Thoracic aorta (tissue), 2 donors: ENCODE measurements around the gene RPS19. TPM values are rescaled to one million over a fixed set of nuclear protein-coding genes. Genes with fewer than 3 reads are reported as not detected.

Source experiments
- ATAC-seq: fragments of 150-250 bp; one replicate; pipeline ENCODE4 v1.8.0; 2017; ENCODE audit warnings: low read depth; ENCODE audit not compliant: insufficient number of reproducible peaks, low FRiP score
- DNase-seq: peaks from one replicate; pipeline ENCODE4 v3.0.0-alpha.2; 2020; ENCODE audit warnings: low spot score
- H3K27ac ChIP-seq, 2 donors: fragments of 200-600 bp; sonication (generic); 1 replicate in 1 of 2; 2 replicates in 1 of 2; pipeline ENCODE4 v1.5.1; 2016; ENCODE audit warnings: mild to moderate bottlenecking in 2 of 2, moderate library complexity in 2 of 2
- H3K27me3 ChIP-seq: fragments of 200-600 bp; sonication (generic); replicated peaks from 2 replicates; pipeline ENCODE4 v1.6.0; 2016; ENCODE audit warnings: mild to moderate bottlenecking; ENCODE audit not compliant: insufficient read depth
- H3K36me3 ChIP-seq: fragments of 200-600 bp; sonication (generic); one replicate; pipeline ENCODE4 v1.5.1; 2016
- H3K4me1 ChIP-seq, 2 donors: fragments of 200-600 bp; sonication (generic); 1 replicate in 1 of 2; 2 replicates in 1 of 2; pipeline versions ENCODE4 v1.5.1 to v1.6.0; 2016; ENCODE audit warnings: low read depth in 2 of 2, mild to moderate bottlenecking in 1 of 2; ENCODE audit not compliant: control insufficient read depth in 1 of 2
- H3K4me3 ChIP-seq: fragments of 200-600 bp; sonication (generic); 2 replicates; pipeline ENCODE4 v1.5.1; 2016; ENCODE audit warnings: mild to moderate bottlenecking
- H3K9me3 ChIP-seq: fragments of 200-600 bp; sonication (generic); 2 replicates; pipeline ENCODE4 v1.5.1; 2016
- CTCF ChIP-seq: fragments of 200-600 bp; sonication (generic); IDR thresholded peaks from one replicate; pipeline ENCODE4 v1.5.1; 2019; ENCODE audit warnings: antibody characterized with exemption
- total RNA-seq, 2 donors: library from RNA; depleted of rRNA; stranded (reverse); fragments of >200 nt; gene quantifications; one replicate each; pipeline versions ENCODE4 v1.1.0 to v1.2.3, GENCODE V29; 2016

RPS19 gene
- total RNA-seq, 2 donors from 2014 or later, result 347 to 429 TPM

GRCh38 chr19:41889896-41890295 lies 29.8 kb downstream of the RPS19 start:
- Histone ChIP-seq H3K4me1 (peaks cover 3% of the 10 kb centered on the region in 2 donors), H3K36me3 (peaks cover 32% of the 10 kb centered on the region), H3K27ac (no peak overlapping the region), H3K27me3 (no peaks in the 10 kb centered on the region), H3K4me3 (no peak overlapping the region), H3K9me3 (no peaks in the 10 kb centered on the region)
- DNase-seq (no peak), ATAC-seq (no peak)
- TF ChIP-seq CTCF, result no peak

GRCh38 chr19:41890936-41891335 lies 30.9 kb downstream of the RPS19 start:
- DNase-seq, result no peak
- Histone ChIP-seq H3K36me3 (peaks cover 40% of the 10 kb centered on the region), H3K27me3 (no peaks in the 10 kb centered on the region), H3K27ac (no peak overlapping the region), H3K4me1 (no peaks in the 10 kb centered on the region), H3K9me3 (no peaks in the 10 kb centered on the region), H3K4me3 (no peak overlapping the region)
- no peak for TF ChIP-seq CTCF
- no peak for ATAC-seq

GRCh38 chr19:41892173-41892902 lies 32.3 kb downstream of the RPS19 start:
- no peak for ATAC-seq
- H3K27me3 ChIP-seq, result no peaks in the 10 kb centered on the region
- H3K4me3 ChIP-seq, result no peak overlapping the region
- peaks cover 47% of the 10 kb centered on the region for H3K36me3 ChIP-seq
- no peak for TF ChIP-seq CTCF
- H3K27ac ChIP-seq, result no peak overlapping the region
- H3K4me1 ChIP-seq, result no peaks in the 10 kb centered on the region
- no peak for DNase-seq
- H3K9me3 ChIP-seq, result no peaks in the 10 kb centered on the region

- Histone ChIP-seq H3K9me3 (no peaks in the 10 kb centered on the region), H3K4me1 (no peaks in the 10 kb centered on the region), H3K27ac (no peak overlapping the region), H3K4me3 (no peak overlapping the region), H3K27me3 (no peaks in the 10 kb centered on the region), H3K36me3 (peaks cover 52% of the 10 kb centered on the region)
- ATAC-seq (no peak), DNase-seq (no peak)
- no peak for TF ChIP-seq CTCF
Observed at GRCh38 chr19:41893899-41894298, 33.8 kb downstream of the RPS19 start.

GRCh38 chr19:41894350-41894749 lies 34.3 kb downstream of the RPS19 start:
- Histone ChIP-seq H3K9me3 (no peaks in the 10 kb centered on the region), H3K4me1 (no peaks in the 10 kb centered on the region), H3K27ac (no peak overlapping the region), H3K4me3 (no peak overlapping the region), H3K36me3 (peaks cover 52% of the 10 kb centered on the region), H3K27me3 (no peaks in the 10 kb centered on the region)
- ATAC-seq (no peak), DNase-seq (no peak)
- TF ChIP-seq CTCF, result no peak
